Activated CD8-positive, alpha-beta memory T cell treated with anti-CD3 and anti-CD28 coated beads for 4 hours (primary cell): ENCODE data around the gene PKIB.
"Not testable (repeated sequence)": the region's sequence is repeated elsewhere in the genome, so short reads cannot be mapped to it uniquely, and the experiment has no call there.

Experiments
- DNase-seq, 2 donors: peaks; one replicate each; pipeline ENCODE4 v3.0.0-alpha.2; 2020; ENCODE audit warnings: low read depth in 2 of 2

Gene PKIB

GRCh38 chr6:122746688-122747087 is 136.5 kb downstream of the PKIB start:
- no peak for DNase-seq

DNA sequence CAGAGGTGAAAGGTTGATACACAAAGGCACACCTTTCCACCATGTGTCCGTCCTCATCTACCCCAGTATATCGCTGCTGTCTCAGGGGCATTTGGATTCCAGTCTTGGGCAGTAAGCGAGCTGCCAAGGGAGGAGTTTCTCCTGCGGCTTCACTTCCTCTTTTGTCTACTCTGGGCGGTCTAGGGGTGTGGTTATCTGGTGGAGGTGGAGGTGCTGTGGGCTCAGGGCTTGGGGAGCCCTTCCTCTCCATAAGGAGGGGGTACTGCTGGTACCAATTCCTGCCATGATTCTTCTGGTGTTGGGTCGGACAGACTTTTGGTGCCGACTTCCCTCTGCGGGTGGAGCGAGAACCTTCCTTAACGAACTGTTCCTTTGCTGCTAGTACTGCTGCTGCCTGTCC is 137.4 kb downstream of the PKIB start:
- no peak for DNase-seq

- not testable (repeated sequence) for DNase-seq
Observed at GRCh38 chr6:122748945-122749344, 138.7 kb downstream of the PKIB start.

DNA sequence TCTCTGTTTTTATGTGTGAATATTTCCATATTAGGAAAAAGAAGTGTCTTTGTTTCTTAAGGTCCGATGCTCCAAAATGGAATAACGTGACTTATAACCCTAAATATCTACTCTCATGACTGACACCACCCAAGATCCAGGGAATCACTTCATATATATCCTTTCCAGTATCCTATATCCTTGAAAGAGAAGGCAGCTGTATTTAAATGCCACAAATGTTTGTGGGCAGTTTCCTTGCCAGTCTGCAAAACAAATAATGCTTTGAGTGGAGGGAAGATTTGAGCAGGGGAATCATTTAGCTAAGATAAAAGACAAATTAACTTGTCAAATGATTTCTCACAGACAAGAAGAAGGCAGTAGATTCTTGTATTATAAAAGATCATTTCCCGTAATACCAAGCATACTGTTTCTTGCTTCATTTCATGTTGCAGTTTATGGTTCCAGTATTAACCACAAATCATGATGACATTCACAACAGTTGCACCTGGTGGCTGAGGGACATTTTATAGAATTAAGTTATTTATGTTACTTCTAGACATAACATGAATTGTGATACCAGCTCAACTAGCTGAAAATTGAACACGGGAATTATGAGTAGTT is 139.3 kb downstream of the PKIB start:
- no peak for DNase-seq

DNA sequence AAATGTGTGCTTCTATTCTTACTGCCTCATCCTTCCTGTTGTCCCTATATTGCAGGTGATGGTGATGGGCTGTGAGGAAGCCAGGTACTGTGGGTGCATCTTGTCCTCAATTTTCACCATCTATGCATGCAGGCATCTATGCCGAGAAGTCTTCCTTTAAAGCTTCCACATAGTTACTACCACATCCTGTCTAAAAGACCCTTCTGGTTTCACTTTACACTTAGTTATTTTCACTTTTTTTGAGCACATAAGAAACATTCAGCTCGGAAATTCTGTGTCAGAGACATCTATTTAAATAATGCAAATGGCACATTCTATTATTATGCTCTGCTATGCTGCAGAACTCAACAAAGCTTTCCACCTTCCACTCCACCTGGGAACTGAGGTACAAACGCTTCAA is 141.1 kb downstream of the PKIB start:
- DNase-seq = no peak

DNA sequence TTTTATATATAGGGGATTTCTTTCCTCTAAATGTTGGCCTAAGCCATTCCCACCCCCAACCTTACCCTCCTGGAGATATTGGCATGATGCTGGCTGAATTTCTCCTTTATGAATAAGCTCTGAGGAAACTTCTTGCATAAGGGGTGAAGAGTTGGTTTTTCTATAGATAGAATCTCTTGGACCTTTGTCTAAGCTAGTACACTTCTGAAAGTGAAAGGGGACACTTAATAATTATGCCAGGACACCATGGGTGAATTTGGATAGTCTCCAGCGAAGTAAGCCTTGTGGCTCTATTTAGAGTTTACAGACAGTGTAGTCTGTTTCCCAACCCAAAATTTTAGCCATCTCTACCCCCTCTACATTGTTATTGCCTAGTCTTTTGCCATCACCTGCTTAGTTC is 142.3 kb downstream of the PKIB start:
- DNase-seq = no peak

DNA sequence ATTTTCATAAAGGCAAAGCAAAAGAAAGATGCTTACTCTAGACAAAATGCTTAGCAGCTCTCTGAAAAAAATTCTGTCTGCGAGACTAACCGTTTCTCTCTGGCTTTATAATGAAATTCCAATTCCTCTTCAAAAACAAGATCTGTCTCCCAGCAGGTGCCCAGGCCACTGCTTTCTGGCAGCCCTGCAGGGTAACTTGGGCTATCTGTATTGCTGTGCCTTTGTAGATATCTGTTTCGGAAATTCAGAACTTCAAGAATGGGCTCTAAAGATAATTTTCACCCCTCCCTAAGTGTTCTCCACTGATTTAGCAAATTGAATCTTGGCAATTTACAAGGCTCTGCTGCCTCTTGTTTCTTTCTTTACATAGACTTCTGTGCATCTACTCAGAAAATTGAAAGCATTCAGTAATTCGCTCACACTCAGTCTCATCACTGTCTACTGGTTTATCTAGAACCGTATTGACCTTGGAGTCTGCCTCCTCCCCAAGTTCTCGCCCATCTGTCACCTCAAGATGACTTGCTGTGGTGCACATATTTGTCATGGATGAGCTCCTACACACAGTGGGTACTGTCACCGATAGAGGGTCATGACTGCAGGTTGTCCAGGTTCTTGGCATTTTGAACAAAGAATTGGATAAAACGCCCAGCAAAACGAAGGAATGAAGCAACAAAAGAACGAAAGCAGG is 142.9 kb downstream of the PKIB start:
- no peak for DNase-seq

DNA sequence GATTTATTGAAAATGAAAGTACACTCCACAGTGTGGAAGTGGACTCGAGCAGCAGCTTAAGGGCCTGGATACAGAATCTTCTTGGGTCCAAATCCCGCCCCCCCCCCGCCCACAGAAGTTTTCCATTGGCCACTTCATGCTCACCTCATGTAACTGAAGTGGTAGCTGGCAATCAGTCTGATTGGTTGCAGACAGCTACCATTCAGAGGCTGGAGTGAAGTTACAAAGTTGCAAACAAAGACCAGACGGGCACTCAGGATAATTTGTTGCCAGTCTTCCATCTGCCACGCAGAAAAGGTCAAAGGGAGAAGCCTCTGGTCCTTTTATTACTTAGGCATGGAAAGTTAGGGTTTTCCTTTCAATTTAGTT is 143.5 kb downstream of the PKIB start:
- DNase-seq = no peak

GRCh38 chr6:122754191-122754731 is 144.1 kb downstream of the PKIB start:
- DNase-seq = no peak

DNA sequence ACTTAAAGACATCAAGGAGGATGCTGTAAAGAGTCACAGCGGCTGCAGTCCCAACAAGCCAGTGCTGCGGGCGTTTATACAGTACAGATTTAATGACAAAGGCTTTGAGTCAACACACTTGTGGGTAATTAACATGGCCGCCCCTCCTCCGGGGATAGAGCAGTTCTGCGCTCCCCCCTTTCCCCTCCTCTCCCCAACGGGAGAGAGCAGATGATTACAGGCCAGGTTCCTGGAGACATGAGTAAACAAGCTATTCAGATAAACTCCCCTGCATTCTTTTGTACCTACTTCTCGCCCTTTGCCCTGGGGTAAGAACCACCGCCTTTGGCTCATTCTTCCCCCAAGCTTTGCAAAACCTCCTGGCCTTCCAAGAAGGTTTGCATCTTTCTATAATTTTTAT is 145.7 kb downstream of the PKIB start:
- no peak for DNase-seq

DNA sequence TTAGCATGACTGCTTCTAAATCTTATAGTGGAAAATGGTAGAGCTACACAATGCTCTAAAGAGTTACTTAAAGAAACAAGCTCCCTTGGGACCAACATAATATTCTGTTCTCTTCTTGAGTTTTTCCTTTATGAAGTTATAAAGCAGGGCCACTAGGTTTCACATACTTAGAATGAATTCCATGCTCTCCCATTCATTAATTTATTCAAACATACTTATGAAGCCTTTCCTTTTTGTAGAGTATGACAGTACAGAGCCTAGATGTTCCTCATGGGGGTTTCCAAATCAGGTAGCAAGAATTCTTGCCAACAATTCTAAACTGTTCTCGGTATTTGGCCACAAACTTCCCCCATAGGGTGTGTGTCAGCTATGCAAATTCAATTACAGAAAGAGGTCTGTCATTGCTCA is 148.7 kb downstream of the PKIB start:
- DNase-seq = no peak

DNA sequence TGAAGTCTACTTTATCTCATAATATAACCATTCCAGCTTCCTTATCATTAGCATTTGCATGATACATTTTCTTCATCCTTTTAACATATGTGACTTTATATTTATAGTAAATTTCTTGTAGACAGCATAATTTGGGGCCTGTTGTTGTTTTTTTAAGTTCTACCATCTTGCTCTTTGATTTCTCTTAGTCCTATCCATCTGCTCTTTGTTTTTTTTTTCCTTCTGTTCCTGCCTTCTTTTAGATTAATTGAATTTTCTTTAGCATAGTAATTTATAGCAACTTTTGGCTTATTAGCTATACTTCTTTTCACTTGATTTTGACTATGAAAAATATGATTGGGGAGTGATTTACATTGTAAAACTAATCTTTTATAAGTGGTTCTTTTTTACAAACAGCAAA is 150.1 kb downstream of the PKIB start:
- no peak for DNase-seq

GRCh38 chr6:122766256-122766655 is 156.1 kb downstream of the PKIB start:
- DNase-seq = no peak

- DNase-seq = no peak
Observed at GRCh38 chr6:122770835-122771601, 160.8 kb downstream of the PKIB start.

GRCh38 chr6:122772724-122773415 is 162.7 kb downstream of the PKIB start:
- no peak for DNase-seq
